Measurements from ENCODE around the gene ZFR.
"Not testable (repeated sequence)": the region's sequence is repeated elsewhere in the genome, so short reads cannot be mapped to it uniquely, and the experiment has no call there.

ZFR gene

GRCh38 chr5:32405507-32405906 lies 39.0 kb downstream of the ZFR start:
- DNase-seq = no peak

- no peak for DNase-seq
Observed at GRCh38 chr5:32403760-32404159, 40.8 kb downstream of the ZFR start.

GRCh38 chr5:32400401-32400800 lies 44.1 kb downstream of the ZFR start:
- no peak for DNase-seq

DNA sequence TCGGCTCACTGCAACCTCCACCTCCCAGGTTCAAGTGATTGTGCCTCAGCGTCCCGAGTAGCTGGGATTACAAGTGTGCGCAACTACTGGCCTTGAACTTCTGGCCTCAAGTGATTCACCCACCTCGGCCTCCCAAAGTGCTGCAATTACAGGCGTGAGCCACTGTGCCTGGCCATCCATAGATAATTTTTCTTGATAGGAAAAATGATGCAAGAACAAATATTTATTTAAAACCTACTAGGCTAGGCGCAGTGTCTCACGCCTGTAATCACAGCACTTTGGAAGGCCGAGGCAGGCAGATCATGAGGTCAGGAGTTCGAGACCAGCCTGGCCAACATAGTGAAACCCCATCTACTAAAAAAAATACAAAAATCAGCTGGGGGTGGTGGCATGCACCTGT lies 45.8 kb downstream of the ZFR start:
- not testable (repeated sequence) for DNase-seq

DNA sequence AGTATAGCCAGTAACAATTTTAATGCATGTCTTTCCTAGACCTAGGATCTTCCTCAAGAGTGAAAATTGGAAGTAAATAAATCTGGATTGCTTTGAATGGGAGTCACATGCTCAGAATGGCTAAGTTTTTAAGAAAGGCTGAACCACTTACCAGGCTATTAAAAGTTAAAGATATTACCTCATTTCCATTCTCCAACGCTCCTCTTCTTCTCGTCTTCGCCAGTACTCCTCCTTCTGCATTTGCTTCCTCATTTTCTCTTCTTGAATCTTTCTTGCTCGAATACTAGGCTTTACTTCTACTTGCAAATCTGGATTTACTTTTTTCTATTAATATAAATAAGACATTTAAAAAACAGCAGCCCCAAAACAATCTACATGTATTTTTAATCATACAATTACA lies 49.6 kb downstream of the ZFR start:
- no peak for DNase-seq

DNA sequence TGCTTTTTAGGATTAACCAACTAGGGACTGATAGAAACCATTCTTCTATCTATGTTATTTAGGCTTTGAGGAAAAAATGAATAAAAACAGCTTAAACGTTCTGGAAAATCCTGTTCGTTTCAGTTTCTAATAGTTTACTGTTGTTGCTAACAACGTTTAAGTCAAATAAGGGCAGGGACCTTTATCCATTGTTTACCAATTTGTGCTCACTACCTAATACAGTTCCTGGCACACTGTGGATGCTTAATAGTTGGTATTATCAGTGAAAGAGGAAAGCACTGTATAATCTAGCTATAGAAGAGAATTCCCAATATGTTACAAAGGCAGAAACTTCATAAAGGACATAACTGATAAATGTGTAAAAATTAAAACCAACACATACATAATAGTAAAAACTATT lies 52.5 kb downstream of the ZFR start:
- no peak for DNase-seq

- DNase-seq = no peak
Observed at GRCh38 chr5:32390819-32391591, 53.5 kb downstream of the ZFR start.

DNA sequence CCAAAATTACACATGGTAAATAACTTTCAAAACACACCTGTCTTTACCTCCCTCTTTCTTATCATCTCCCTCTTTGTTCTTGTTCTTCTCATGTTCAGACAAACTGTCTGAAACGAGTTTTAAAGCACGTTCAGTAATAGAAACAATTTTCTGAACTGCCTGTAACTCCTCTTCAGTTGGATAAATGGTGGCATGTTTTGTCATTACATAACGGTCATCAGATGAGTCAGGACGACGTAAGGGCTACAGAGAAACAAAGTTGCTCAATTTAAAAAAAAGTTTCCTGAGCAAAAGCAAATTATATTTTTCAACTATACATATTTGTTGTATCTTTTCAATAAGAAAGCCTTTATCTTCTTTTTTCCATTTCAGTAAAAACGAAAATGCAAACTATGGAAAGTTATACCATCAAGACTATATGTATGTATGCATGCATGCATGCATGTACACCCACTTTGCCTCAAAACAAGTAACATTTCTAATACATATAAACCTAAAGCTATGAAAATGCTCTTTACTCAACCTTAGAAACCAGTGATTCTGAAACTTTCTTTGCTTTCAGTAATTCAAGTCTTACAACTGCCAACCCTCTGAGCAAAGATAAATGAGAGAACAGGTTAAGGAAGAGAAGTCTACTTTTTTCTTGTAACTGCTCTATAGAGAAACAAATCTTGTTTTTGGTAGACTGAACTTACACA lies 56.0 kb downstream of the ZFR start:
- DNase-seq = no peak

DNA sequence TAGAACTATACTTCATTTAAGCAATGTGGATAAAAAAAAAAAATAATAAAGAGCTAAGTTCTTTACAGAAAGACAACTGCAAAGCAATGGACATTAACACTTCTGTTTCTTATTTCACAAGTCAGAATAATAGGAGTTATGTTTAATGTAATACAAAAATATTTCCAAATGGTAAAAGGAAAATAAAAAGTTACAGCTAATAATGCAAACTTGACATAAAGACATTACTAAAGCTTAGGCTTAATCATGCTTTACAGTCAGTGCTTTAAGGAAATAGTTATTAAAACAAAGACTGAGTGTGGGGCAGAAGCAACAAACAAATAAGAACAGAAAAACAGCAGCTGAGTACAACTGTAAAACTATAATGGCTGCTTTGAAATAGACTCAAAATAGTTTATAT lies 56.7 kb downstream of the ZFR start:
- no peak for DNase-seq

DNA sequence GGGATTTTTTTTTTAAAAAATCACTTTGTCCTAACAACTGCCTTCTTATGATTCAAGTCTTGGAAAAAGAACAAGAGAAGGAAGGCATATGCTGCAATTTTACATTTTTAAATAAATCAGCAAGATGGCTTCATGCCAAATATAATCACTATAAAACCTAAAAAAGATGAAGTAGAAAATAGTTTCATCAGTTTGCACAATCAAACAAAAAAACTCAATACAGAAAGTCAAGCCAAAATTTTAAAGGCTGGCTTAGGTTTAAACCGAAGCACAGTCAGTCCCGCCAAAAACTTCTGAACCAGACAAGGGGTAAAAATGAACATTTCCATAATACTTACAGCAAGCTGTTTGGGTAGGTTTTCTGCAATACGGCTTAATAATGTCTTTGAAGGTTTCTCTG lies 57.3 kb downstream of the ZFR start:
- no peak for DNase-seq

- DNase-seq = no peak
Observed at GRCh38 chr5:32384621-32385020, 59.9 kb downstream of the ZFR start.

DNA sequence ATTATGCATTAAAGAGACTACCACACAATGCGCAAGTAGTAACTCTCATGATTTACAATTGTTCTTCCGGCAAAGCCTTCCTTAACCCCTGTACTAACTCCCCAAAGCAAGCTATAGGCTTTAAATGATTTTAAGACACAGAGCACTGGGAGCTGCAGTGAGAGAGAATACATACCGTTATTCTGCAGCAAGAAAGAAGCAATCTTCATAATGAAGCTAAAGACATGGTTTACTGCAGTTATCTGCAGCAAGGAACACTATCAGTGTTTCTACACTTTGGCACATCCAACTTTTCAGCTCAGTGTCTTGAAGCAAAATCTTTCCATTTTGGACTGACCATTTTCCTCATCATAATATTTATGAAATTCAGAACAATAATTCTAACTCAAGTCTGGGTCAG lies 61.0 kb downstream of the ZFR start:
- DNase-seq = no peak

DNA sequence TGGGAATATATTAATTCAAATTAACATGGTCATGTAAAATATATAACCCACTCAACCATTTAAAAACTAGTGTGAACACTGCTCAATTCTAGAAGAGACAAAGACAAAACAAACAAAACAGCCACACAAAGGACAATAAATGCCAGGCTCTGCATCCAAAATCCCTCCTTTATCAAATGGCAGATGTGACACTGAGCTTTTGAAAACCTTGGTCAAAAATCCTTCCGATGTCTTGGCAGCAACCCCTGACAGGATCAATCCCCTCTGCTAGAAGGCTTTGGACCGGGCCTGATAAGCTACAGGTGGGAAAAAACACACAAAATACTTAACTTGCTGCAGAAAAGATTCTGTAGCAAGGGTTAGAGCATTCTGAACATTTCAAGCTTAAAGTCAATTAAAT lies 61.5 kb downstream of the ZFR start:
- no peak for DNase-seq

- no peak for DNase-seq
Observed at GRCh38 chr5:32379421-32379820, 65.1 kb downstream of the ZFR start.

- DNase-seq = no peak
Observed at GRCh38 chr5:32378966-32379365, 65.6 kb downstream of the ZFR start.

GRCh38 chr5:32369542-32370155 lies 74.9 kb downstream of the ZFR start:
- no peak for DNase-seq

DNA sequence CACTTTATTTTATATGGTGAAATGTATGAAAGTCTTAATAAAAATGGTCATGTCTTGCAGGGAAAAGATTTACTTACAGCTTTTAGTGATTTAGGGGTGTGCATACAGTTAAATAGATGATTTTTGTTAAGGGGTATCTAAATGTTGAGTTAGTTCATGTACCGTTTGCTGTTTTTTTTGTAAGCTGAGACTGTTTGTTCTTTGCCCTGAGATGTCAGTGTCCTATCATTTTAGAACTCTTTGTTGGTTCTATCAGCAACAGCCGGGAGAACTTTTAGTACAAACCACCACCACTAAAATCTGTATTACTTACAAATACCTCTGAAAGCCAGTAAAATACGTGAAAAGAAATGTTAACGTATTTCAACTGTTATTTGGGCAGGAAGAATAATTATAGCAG lies 75.5 kb downstream of the ZFR start:
- no peak for DNase-seq

- DNase-seq = not testable (repeated sequence)
Observed at GRCh38 chr5:32367271-32367670, 77.3 kb downstream of the ZFR start.

GRCh38 chr5:32365623-32366022 lies 78.9 kb downstream of the ZFR start:
- DNase-seq = no peak

DNA sequence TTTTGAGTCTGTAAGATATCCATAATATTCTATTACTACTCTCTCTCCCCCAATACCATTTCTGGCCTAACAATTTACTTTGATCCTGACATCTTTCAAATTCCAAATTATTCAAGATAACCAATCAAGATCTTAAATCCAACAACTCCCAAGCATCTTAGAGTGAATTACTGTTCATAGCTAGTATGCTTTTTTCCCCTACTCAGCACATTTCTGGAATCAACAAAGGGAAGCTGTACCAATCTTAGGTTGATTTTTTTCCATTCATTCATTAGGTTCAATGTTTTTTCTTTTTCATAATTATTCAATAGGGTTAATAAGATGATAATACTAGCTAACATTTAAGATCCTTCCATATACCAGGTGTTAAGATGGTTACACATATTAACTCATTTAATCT lies 81.5 kb downstream of the ZFR start:
- no peak for DNase-seq

- DNase-seq = no peak
Observed at GRCh38 chr5:32362527-32362926, 82.0 kb downstream of the ZFR start.

DNA sequence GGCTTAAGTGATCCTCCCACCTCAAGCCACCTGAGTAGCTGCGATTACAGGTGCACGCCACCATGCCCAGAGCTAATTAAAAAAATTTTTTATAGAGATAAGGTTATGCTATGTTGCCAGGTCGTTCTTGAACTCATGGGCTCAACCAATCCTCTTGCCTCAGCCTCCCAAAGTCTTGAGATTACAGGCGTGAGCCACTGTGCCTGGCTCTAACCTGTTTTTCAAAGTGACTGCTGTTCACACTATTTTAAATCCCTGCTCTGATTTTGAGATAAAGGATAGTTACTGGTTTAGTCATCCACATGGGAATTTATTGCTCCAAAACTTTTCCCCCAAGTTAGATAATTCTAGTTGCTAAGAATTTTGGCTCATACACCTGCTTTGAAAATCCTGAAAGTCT lies 83.6 kb downstream of the ZFR start:
- no peak for DNase-seq

- no peak for DNase-seq
Observed at GRCh38 chr5:32358611-32359010, 85.9 kb downstream of the ZFR start.

DNA sequence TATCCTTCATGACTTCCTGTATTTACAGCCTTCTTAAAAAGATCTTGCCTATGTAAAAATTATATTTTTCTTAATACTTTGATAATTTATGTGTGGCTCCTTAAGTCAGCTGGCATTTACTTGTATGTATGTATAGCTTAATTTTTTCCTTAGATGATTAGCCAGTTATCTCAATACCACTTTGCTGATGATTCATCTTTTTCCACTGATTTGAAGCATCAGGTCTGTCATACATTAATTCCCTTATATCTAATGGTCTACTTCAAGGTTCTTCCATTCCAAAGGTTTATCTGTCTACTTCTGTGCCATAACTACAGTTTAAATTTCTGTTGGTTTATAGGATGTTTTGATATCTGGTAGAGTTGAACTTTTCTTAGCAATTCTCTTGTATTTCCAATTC lies 86.9 kb downstream of the ZFR start:
- no peak for DNase-seq

All from CD4-positive, alpha-beta T cell treated with Interleukin-6 for 4 hours (primary cell).